Measurements from ENCODE around the gene PACS2. TPM values are rescaled to one million over a fixed set of nuclear protein-coding genes. Genes with fewer than 3 reads are reported as not detected.

Gene PACS2
- polyA plus RNA-seq, 3 donors, result 3.1 to 87.0 (median 3.7) TPM

- H3K79me2 ChIP-seq (ENCODE audit: insufficient read depth, low read length), result no peaks in the 10 kb centered on the region
- TF ChIP-seq, protein P1, sequence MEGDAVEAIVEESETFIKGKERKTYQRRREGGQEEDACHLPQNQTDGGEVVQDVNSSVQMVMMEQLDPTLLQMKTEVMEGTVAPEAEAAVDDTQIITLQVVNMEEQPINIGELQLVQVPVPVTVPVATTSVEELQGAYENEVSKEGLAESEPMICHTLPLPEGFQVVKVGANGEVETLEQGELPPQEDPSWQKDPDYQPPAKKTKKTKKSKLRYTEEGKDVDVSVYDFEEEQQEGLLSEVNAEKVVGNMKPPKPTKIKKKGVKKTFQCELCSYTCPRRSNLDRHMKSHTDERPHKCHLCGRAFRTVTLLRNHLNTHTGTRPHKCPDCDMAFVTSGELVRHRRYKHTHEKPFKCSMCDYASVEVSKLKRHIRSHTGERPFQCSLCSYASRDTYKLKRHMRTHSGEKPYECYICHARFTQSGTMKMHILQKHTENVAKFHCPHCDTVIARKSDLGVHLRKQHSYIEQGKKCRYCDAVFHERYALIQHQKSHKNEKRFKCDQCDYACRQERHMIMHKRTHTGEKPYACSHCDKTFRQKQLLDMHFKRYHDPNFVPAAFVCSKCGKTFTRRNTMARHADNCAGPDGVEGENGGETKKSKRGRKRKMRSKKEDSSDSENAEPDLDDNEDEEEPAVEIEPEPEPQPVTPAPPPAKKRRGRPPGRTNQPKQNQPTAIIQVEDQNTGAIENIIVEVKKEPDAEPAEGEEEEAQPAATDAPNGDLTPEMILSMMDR (IDR thresholded peaks at IDR 0.05), result no peak
- Mint-ChIP-seq H3K9me3 (no peaks in the 10 kb centered on the region), H3K4me1 (peaks cover 5% of the 10 kb centered on the region), H3K27me3 (ENCODE audit: low read depth in 3 of 3) (no peaks in the 10 kb centered on the region), H3K4me3 (no peak overlapping the region), H3K36me3 (peaks cover 24 to 57% of the 10 kb centered on the region in 2 donors), H3K27ac (peak overlapping the region in 1 of 7 donors; percentile 32)
- intact Hi-C loops (cut with micrococcal nuclease), result no loop called here
- H3K27me3 ChIP-seq (ENCODE audit: control insufficient read depth in 2 of 2, insufficient read depth in 2 of 2, low read length in 2 of 2), result no peaks in the 10 kb centered on the region
- H3K9me3 ChIP-seq (replicated peaks in 1 of 2; ENCODE audit: control insufficient read depth in 1 of 2, insufficient read depth in 1 of 2, low read length in 2 of 2), result no peaks in the 10 kb centered on the region
- peaks cover 28 to 29% of the 10 kb centered on the region in 2 donors for H3K36me3 ChIP-seq (replicated peaks in 1 of 2; ENCODE audit: control insufficient read depth in 1 of 2, insufficient read depth in 2 of 2, low read length in 2 of 2)
- no peak overlapping the region for H2AFZ ChIP-seq (ENCODE audit: insufficient read depth, low read depth, low read length, poor library complexity, severe bottlenecking)
- no peak overlapping the region for H3K4me3 ChIP-seq (replicated peaks in 1 of 3; ENCODE audit: low read depth in 2 of 3, low read length in 3 of 3)
- H4K20me1 ChIP-seq (ENCODE audit: insufficient read depth, low read length), result no peaks in the 10 kb centered on the region
- WGBS (ENCODE audit: insufficient coverage), result 97% methylated on average over 19 of the region's 26 CpGs
- DNase-seq, result no peak
- H3K4me1 ChIP-seq (ENCODE audit: control insufficient read depth in 1 of 2, insufficient read depth in 2 of 2, low read length in 2 of 2), result peaks cover 9 to 22% of the 10 kb centered on the region in 2 donors
- no peak overlapping the region for H3K4me2 ChIP-seq (replicated peaks; ENCODE audit: extremely low read depth, low read length, poor library complexity, severe bottlenecking)
- no peak overlapping the region for H3K27ac ChIP-seq (ENCODE audit: low read depth in 1 of 2, low read length in 2 of 2)
- no peak overlapping the region for H3K9ac ChIP-seq (ENCODE audit: insufficient read depth, low read length, poor library complexity, severe bottlenecking)
Observed at GRCh38 chr14:105382343-105383082, 68.0 kb downstream of the PACS2 start.

- H3K4me1 Mint-ChIP-seq, result peaks cover 12% of the 10 kb centered on the region
- WGBS (ENCODE audit: insufficient coverage), result 99% methylated on average over 21 of the region's 32 CpGs
- H3K9me3 Mint-ChIP-seq, result no peaks in the 10 kb centered on the region
- H3K36me3 Mint-ChIP-seq, result peaks cover 24 to 60% of the 10 kb centered on the region in 2 donors
- intact Hi-C loops (cut with micrococcal nuclease), result no loop called here
- no peak overlapping the region for H3K4me3 Mint-ChIP-seq
- Histone ChIP-seq H3K9me3 (replicated peaks in 1 of 2; ENCODE audit: control insufficient read depth in 1 of 2, insufficient read depth in 1 of 2, low read length in 2 of 2) (no peaks in the 10 kb centered on the region), H2AFZ (ENCODE audit: insufficient read depth, low read depth, low read length, poor library complexity, severe bottlenecking) (no peak overlapping the region), H3K4me1 (ENCODE audit: control insufficient read depth in 1 of 2, insufficient read depth in 2 of 2, low read length in 2 of 2) (peaks cover 16 to 29% of the 10 kb centered on the region in 2 donors), H3K27me3 (ENCODE audit: control insufficient read depth in 2 of 2, insufficient read depth in 2 of 2, low read length in 2 of 2) (no peaks in the 10 kb centered on the region), H4K20me1 (ENCODE audit: insufficient read depth, low read length) (no peaks in the 10 kb centered on the region), H3K36me3 (replicated peaks in 1 of 2; ENCODE audit: control insufficient read depth in 1 of 2, insufficient read depth in 2 of 2, low read length in 2 of 2) (peaks cover 28 to 29% of the 10 kb centered on the region in 2 donors), H3K4me3 (replicated peaks in 1 of 3; ENCODE audit: low read depth in 2 of 3, low read length in 3 of 3) (no peak overlapping the region), H3K9ac (ENCODE audit: insufficient read depth, low read length, poor library complexity, severe bottlenecking) (no peak overlapping the region), H3K79me2 (ENCODE audit: insufficient read depth, low read length) (no peaks in the 10 kb centered on the region), H3K4me2 (replicated peaks; ENCODE audit: extremely low read depth, low read length, poor library complexity, severe bottlenecking) (no peak overlapping the region), H3K27ac (ENCODE audit: low read depth in 1 of 2, low read length in 2 of 2) (no peak overlapping the region)
- H3K27ac Mint-ChIP-seq, result no peak overlapping the region
- TF ChIP-seq, protein P1 (IDR thresholded peaks at IDR 0.05), result no peak
- H3K27me3 Mint-ChIP-seq (ENCODE audit: low read depth in 3 of 3), result no peaks in the 10 kb centered on the region
- no peak for DNase-seq
Observed at GRCh38 chr14:105383083-105383730, 68.7 kb downstream of the PACS2 start.
